ENCODE data around the gene PPARG. TPM values are rescaled to one million over a fixed set of nuclear protein-coding genes. Genes with fewer than 3 reads are reported as not detected.

Gene PPARG
- total RNA-seq, 1 experiment from 2014 or later: 71.6 TPM

DNA sequence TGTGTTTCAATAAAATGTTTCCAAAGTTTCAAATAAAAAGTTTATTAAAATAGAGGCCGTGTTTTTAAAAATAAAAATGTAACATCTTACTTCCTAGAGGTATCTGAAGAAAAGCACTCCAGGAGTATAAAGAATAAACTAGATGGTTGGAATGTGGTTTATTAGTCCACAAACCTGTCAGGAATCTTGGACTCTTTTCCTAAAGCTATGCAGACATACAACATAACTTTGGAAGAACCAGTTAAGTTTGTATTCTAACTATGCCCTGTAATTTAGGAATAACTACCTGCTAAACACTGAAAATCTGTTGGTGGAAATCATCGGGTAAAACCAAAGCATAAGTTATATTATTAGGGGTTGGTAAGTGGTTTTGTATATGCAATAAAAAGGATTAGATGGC is 51.6 kb downstream of the PPARG start (continued):
- TF ChIP-seq SRF (IDR thresholded peaks at IDR 0.05; ENCODE audit: low read depth): no peak

DNA sequence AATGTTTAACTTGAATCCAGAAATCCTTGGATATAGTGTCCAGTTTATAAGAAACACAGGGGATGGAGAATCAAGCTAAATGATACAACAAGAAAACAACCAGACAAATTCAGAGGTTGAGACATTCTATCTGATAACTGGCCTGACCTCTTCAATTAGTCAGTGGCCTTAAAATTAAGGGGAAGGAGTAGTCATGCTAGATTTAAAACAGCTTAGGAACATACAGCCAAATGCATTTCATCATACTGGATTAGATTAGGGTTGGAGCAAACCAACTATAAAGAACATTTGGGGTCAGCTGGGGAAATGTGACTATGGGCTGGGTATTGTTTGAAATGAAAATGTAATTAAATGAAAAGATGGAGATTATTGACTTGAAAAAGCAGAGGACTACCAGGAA is 53.3 kb downstream of the PPARG start:
- ChIA-PET CTCF (no interaction called here), POLR2A (no interaction called here), RAD21 (ENCODE audit: low non-redundant PET in 1 of 2, low total read pairs in 2 of 2, uncharacterized antibody in 2 of 2, unreplicated experiment in 2 of 2) (no interaction called here)
- Histone ChIP-seq H3K4me1 (ENCODE audit: control insufficient read depth in 1 of 2, insufficient read depth in 2 of 2, low read length in 2 of 2) (peaks cover 37 to 78% of the 10 kb centered on the region in 2 experiments), H3K9ac (ENCODE audit: low read length) (no peak overlapping the region), H3K27ac (ENCODE audit: low read depth, low read length) (no peak overlapping the region), H3K27me3 (ENCODE audit: insufficient read depth, low read length) (no peaks in the 10 kb centered on the region), H3K9me2 (ENCODE audit: insufficient read depth) (no peaks in the 10 kb centered on the region), H3K4me2 (ENCODE audit: low read length) (no peak overlapping the region), H3K4me3 (replicated peaks in 1 of 2; ENCODE audit: low read depth in 1 of 2, low read length in 2 of 2) (no peak overlapping the region), H3K79me2 (ENCODE audit: insufficient read depth, low read length) (no peaks in the 10 kb centered on the region), H2AFZ (ENCODE audit: low read depth, low read length, poor library complexity, severe bottlenecking) (no peak overlapping the region), H3K36me3 (ENCODE audit: control insufficient read depth in 1 of 2, insufficient read depth in 2 of 2, low read length in 2 of 2) (no peaks in the 10 kb centered on the region), H4K20me1 (ENCODE audit: insufficient read depth) (no peaks in the 10 kb centered on the region), H3K9me3 (ENCODE audit: control insufficient read depth in 1 of 2, insufficient read depth in 1 of 2, low read depth in 1 of 2, low read length in 2 of 2) (no peaks in the 10 kb centered on the region)
- ATAC-seq: no peak
- intact Hi-C loops (cut with micrococcal nuclease): no loop called here
- TF ChIP-seq, protein P1, sequence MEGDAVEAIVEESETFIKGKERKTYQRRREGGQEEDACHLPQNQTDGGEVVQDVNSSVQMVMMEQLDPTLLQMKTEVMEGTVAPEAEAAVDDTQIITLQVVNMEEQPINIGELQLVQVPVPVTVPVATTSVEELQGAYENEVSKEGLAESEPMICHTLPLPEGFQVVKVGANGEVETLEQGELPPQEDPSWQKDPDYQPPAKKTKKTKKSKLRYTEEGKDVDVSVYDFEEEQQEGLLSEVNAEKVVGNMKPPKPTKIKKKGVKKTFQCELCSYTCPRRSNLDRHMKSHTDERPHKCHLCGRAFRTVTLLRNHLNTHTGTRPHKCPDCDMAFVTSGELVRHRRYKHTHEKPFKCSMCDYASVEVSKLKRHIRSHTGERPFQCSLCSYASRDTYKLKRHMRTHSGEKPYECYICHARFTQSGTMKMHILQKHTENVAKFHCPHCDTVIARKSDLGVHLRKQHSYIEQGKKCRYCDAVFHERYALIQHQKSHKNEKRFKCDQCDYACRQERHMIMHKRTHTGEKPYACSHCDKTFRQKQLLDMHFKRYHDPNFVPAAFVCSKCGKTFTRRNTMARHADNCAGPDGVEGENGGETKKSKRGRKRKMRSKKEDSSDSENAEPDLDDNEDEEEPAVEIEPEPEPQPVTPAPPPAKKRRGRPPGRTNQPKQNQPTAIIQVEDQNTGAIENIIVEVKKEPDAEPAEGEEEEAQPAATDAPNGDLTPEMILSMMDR (IDR thresholded peaks at IDR 0.05 in 2 of 3, conservative IDR thresholded peaks at IDR 0.05 in 1 of 3; ENCODE audit: borderline replicate concordance in 1 of 3, insufficient read depth in 1 of 3, low read depth in 2 of 3, low read length in 2 of 3): no peak
- TF ChIP-seq FOSL1 (IDR thresholded peaks at IDR 0.05; ENCODE audit: low read depth): no peak
- no peak for TF ChIP-seq POLR2A (IDR thresholded peaks at IDR 0.05; ENCODE audit: borderline replicate concordance, extremely low read depth, insufficient read depth, insufficient read length)
- TF ChIP-seq, protein P2, sequence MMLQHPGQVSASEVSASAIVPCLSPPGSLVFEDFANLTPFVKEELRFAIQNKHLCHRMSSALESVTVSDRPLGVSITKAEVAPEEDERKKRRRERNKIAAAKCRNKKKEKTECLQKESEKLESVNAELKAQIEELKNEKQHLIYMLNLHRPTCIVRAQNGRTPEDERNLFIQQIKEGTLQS (IDR thresholded peaks at IDR 0.05): no peak
- no peak for TF ChIP-seq CEBPB (IDR thresholded peaks at IDR 0.05; ENCODE audit: low read depth)
- DNase-seq (ENCODE audit: low read depth, low spot score): no peak
- BruUV-seq (replicated peaks): no TSS peak

DNA sequence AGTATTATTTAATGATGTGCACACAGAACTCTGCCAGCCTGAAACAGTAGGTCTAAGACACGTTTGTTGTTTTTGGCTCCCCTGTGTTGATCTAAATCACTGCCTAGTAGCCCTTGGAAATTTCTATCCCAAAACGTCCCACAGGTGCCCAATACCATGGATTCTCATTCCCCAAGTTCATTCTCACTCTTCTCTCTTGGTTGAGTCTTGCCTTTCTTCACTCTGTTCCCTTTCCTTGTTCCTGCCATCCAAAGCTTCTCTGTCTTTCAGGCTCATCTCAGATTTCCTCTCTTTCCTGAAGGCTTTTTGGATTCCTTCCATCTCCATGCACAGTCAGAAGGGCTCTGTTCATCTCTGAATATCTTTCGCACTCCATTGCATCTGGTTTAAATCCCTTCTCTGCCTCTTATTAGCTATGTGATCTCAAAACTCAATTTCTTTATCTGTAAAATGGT is 54.2 kb downstream of the PPARG start:
- Histone ChIP-seq H3K9me2 (ENCODE audit: insufficient read depth) (no peaks in the 10 kb centered on the region), H3K9me3 (ENCODE audit: control insufficient read depth in 1 of 2, insufficient read depth in 1 of 2, low read depth in 1 of 2, low read length in 2 of 2) (no peaks in the 10 kb centered on the region), H3K4me1 (ENCODE audit: control insufficient read depth in 1 of 2, insufficient read depth in 2 of 2, low read length in 2 of 2) (peaks cover 37 to 78% of the 10 kb centered on the region in 2 experiments), H3K27ac (ENCODE audit: low read depth, low read length) (no peak overlapping the region), H4K20me1 (ENCODE audit: insufficient read depth) (no peaks in the 10 kb centered on the region), H3K4me3 (replicated peaks in 1 of 2; ENCODE audit: low read depth in 1 of 2, low read length in 2 of 2) (no peak overlapping the region), H2AFZ (ENCODE audit: low read depth, low read length, poor library complexity, severe bottlenecking) (no peak overlapping the region), H3K9ac (ENCODE audit: low read length) (0 out of 2 replicates have a peak overlapping the region, but pooled peaks have one; percentile 11), H3K4me2 (ENCODE audit: low read length) (peak overlapping the region; percentile 27; the same call in 1 of the 2 replicates), H3K36me3 (ENCODE audit: control insufficient read depth in 1 of 2, insufficient read depth in 2 of 2, low read length in 2 of 2) (no peaks in the 10 kb centered on the region), H3K27me3 (ENCODE audit: insufficient read depth, low read length) (no peaks in the 10 kb centered on the region), H3K79me2 (ENCODE audit: insufficient read depth, low read length) (no peaks in the 10 kb centered on the region)
- RAD21 ChIA-PET (ENCODE audit: low non-redundant PET in 1 of 2, low total read pairs in 2 of 2, uncharacterized antibody in 2 of 2, unreplicated experiment in 2 of 2): no interaction called here
- intact Hi-C loops (cut with micrococcal nuclease): no loop called here
- CTCF ChIA-PET: no interaction called here
- no peak for ATAC-seq
- TF ChIP-seq FOSL1 (IDR thresholded peaks at IDR 0.05; ENCODE audit: low read depth) (no peak), SIN3A (IDR thresholded peaks at IDR 0.05; ENCODE audit: low read depth) (no peak), TCF7L2 (IDR thresholded peaks at IDR 0.05; ENCODE audit: borderline replicate concordance, extremely low read depth, insufficient read depth, insufficient read length) (no peak), RAD21 (IDR thresholded peaks at IDR 0.05; ENCODE audit: low read depth) (no peak), ZFX (IDR thresholded peaks at IDR 0.05) (no peak), POLR2AphosphoS5 (IDR thresholded peaks at IDR 0.05; ENCODE audit: low read depth, low read length) (no peak)
- TF ChIP-seq, protein P3, sequence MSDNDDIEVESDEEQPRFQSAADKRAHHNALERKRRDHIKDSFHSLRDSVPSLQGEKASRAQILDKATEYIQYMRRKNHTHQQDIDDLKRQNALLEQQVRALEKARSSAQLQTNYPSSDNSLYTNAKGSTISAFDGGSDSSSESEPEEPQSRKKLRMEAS (IDR thresholded peaks at IDR 0.05): no peak
- POLR2A ChIA-PET: interaction anchor here (0.6 kb wide), 1 partner anchor 128 kb away, joined by 4 read pairs; no protein-coding TSS in a partner anchor
- no TSS peak for BruUV-seq (replicated peaks)
- no peak for DNase-seq (ENCODE audit: low read depth, low spot score)
